Measurements from ENCODE around the gene NRIP2. TPM values are rescaled to one million over a fixed set of nuclear protein-coding genes. Genes with fewer than 3 reads are reported as not detected.

Gene NRIP2
- total RNA-seq, 1 experiment from 2014 or later = not detected

DNA sequence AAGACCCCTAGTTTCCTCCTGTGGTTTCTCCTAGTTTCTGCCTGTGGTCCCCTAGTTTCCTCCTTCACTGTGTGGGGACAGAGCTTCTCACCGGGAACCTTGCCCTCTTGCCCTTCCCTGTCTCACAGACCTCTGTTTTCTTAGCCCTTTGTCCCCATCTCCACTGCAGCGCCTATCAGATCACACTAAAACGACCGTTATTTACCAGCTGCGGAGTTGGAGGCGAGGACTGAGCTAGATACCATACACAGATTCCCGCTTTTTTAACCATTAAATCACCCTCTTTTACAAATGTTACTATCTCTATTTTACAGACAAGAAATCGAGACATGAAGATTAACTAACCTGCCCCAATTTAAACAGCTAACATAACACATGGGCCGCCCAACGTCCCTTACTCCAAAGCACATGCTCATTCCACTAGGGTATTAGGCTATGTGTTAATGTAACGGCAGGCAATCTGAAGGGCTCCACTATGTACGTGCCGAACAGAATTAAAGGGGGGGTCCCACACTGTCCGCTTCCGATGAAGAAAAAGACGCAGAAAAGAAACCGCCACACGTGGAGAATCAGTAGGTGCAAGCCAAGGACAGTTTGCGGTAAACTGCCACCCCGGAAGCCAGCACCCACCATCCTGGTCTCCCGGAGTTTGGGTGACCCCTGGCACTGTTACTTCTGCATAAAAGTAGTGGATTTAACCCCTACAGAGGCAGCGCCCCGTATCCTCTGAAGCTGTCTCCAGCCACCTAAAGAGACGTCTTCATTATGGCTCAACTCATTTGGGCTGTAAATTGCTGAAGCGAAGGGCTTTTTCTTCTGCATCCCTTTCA lies 41.9 kb downstream of the NRIP2 start:
- no peak overlapping the region for H3K4me3 ChIP-seq (ENCODE audit: low read depth in 2 of 2, low read length in 2 of 2)
- ATAC-seq (no peak), DNase-seq (ENCODE audit: low read depth, low spot score) (no peak)
- no TSS peak for BruUV-seq (replicated peaks)
- peaks cover 10% of the 10 kb centered on the region for H3K36me3 ChIP-seq (ENCODE audit: control insufficient read depth, insufficient read depth, low read length)
- in situ Hi-C loops (cut with HindIII; ENCODE audit: low pct_unique_long_range_greater_than_20kb, low sequenced_read_pairs) (no loop called here), intact Hi-C loops (cut with micrococcal nuclease; ENCODE audit: unreplicated experiment) (no loop called here)
- H3K27ac ChIP-seq (ENCODE audit: low read length) = no peak overlapping the region
- CTCF ChIA-PET = no interaction called here
- POLR2A ChIA-PET = no interaction called here
- H3K9me3 ChIP-seq (ENCODE audit: control insufficient read depth, insufficient read depth, low read depth, low read length) = no peaks in the 10 kb centered on the region
- no peaks in the 10 kb centered on the region for H3K27me3 ChIP-seq (ENCODE audit: control insufficient read depth, insufficient read depth, low read length)
- no peak for TF ChIP-seq POLR2AphosphoS5 (IDR thresholded peaks at IDR 0.05; ENCODE audit: low read depth, low read length)
- no peak for TF ChIP-seq TCF7L2 (IDR thresholded peaks at IDR 0.05; ENCODE audit: low read depth, low read length)
- no peak for TF ChIP-seq REST (IDR thresholded peaks at IDR 0.05; ENCODE audit: insufficient read depth in 1 of 2, low read depth in 2 of 2, low read length in 1 of 2)
- TF ChIP-seq, protein P1, sequence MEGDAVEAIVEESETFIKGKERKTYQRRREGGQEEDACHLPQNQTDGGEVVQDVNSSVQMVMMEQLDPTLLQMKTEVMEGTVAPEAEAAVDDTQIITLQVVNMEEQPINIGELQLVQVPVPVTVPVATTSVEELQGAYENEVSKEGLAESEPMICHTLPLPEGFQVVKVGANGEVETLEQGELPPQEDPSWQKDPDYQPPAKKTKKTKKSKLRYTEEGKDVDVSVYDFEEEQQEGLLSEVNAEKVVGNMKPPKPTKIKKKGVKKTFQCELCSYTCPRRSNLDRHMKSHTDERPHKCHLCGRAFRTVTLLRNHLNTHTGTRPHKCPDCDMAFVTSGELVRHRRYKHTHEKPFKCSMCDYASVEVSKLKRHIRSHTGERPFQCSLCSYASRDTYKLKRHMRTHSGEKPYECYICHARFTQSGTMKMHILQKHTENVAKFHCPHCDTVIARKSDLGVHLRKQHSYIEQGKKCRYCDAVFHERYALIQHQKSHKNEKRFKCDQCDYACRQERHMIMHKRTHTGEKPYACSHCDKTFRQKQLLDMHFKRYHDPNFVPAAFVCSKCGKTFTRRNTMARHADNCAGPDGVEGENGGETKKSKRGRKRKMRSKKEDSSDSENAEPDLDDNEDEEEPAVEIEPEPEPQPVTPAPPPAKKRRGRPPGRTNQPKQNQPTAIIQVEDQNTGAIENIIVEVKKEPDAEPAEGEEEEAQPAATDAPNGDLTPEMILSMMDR (IDR thresholded peaks at IDR 0.05) = no peak
- H3K4me1 ChIP-seq (ENCODE audit: control insufficient read depth, insufficient read depth, low read length) = peaks cover 14% of the 10 kb centered on the region

- no peak for DNase-seq (ENCODE audit: low read depth, low spot score)
- ChIA-PET POLR2A (no interaction called here), CTCF (no interaction called here)
- intact Hi-C loops (cut with micrococcal nuclease; ENCODE audit: unreplicated experiment) (no loop called here), in situ Hi-C loops (cut with HindIII; ENCODE audit: low pct_unique_long_range_greater_than_20kb, low sequenced_read_pairs) (no loop called here)
- TF ChIP-seq SIN3A (IDR thresholded peaks at IDR 0.05; ENCODE audit: borderline replicate concordance, insufficient read depth, low read depth, low read length) (no peak), TCF7L2 (IDR thresholded peaks at IDR 0.05; ENCODE audit: low read depth, low read length) (no peak), REST (IDR thresholded peaks at IDR 0.05; ENCODE audit: insufficient read depth in 1 of 2, low read depth in 2 of 2, low read length in 1 of 2) (no peak), POLR2AphosphoS5 (IDR thresholded peaks at IDR 0.05; ENCODE audit: low read depth, low read length) (no peak)
- TF ChIP-seq, protein P1 (IDR thresholded peaks at IDR 0.05) = no peak
- no peak for ATAC-seq
- Histone ChIP-seq H3K27ac (ENCODE audit: low read length) (no peak overlapping the region), H3K36me3 (ENCODE audit: control insufficient read depth, insufficient read depth, low read length) (no peaks in the 10 kb centered on the region; the same call in 1 of the 2 replicates), H3K4me1 (ENCODE audit: control insufficient read depth, insufficient read depth, low read length) (peaks cover 3% of the 10 kb centered on the region; the same call in 1 of the 2 replicates), H3K9me3 (ENCODE audit: control insufficient read depth, insufficient read depth, low read depth, low read length) (no peaks in the 10 kb centered on the region), H3K27me3 (ENCODE audit: control insufficient read depth, insufficient read depth, low read length) (no peaks in the 10 kb centered on the region), H3K4me3 (ENCODE audit: low read depth in 2 of 2, low read length in 2 of 2) (no peak overlapping the region)
- no TSS peak for BruUV-seq (replicated peaks)
Measured at GRCh38 chr12:2791089-2791488, 43.7 kb downstream of the NRIP2 start.

Measured in Panc1 (cell line).